GM13976 (cell line): ENCODE measurements around the gene SLC34A3.

Experiments used
- DNase-seq: peaks from one replicate; pipeline ENCODE4 v3.0.0; 2012; ENCODE audit warnings: low spot score
- CTCF ChIP-seq: IDR thresholded peaks from 2 replicates; pipeline ENCODE4 v1.5.1; 2012; ENCODE audit warnings: borderline replicate concordance, mild to moderate bottlenecking; ENCODE audit not compliant: insufficient read depth; ENCODE audit errors: extremely low read depth, missing control alignments, control extremely low read depth
- in situ Hi-C: fragments of 300-500 bp; cut with MboI; formaldehyde crosslinking; loops from one replicate; pipeline ENCODE4 v1.12.0; 2022; ENCODE audit warnings: low sequenced_read_pairs, mixed read lengths, inconsistent platforms; ENCODE audit not compliant: unreplicated experiment

Gene SLC34A3

GRCh38 chr9:137211532-137211931, 19.2 kb upstream of the SLC34A3 start:
- in situ Hi-C loops: no loop called here
- no peak for TF ChIP-seq CTCF
- no peak for DNase-seq

GRCh38 chr9:137212520-137212919, 18.2 kb upstream of the SLC34A3 start:
- in situ Hi-C loops: no loop called here
- no peak for TF ChIP-seq CTCF
- no peak for DNase-seq

- in situ Hi-C loops: no loop called here
- TF ChIP-seq CTCF: no peak
- DNase-seq: no peak
Measured at GRCh38 chr9:137213160-137214060, 17.3 kb upstream of the SLC34A3 start.

- in situ Hi-C loops: no loop called here
- TF ChIP-seq CTCF: no peak
- DNase-seq: no peak
Measured at GRCh38 chr9:137214620-137215019, 16.1 kb upstream of the SLC34A3 start.

- TF ChIP-seq CTCF: no peak
- in situ Hi-C loops: no loop called here
- no peak for DNase-seq
Measured at GRCh38 chr9:137215196-137215986, 15.3 kb upstream of the SLC34A3 start.

- in situ Hi-C loops: no loop called here
- no peak for DNase-seq
- TF ChIP-seq CTCF: no peak
Measured at GRCh38 chr9:137216188-137216965, 14.3 kb upstream of the SLC34A3 start.
